GM19467 (cell line): ENCODE measurements around the gene UCHL3.

Source experiments
- ATAC-seq: cut with Tn5 transposase; IDR thresholded peaks from one replicate; pipeline ENCODE4 v1.9.1; 2021; ENCODE audit warnings: mild to moderate bottlenecking, moderate library complexity; ENCODE audit not compliant: unreplicated experiment

UCHL3 gene

GRCh38 chr13:75547917-75548316 is 1.7 kb upstream of the UCHL3 start:
- no peak for ATAC-seq

- ATAC-seq: peak; percentile 2
These were observed 572 bp downstream of the UCHL3 start for GRCh38 chr13:75550159-75550567.

GRCh38 chr13:75554464-75554863 is 4.9 kb downstream of the UCHL3 start:
- no peak for ATAC-seq

- no peak for ATAC-seq
These were observed 5.4 kb downstream of the UCHL3 start for GRCh38 chr13:75554981-75555380.

GRCh38 chr13:75555836-75556235 is 6.2 kb downstream of the UCHL3 start:
- no peak for ATAC-seq

GRCh38 chr13:75556961-75557360 is 7.4 kb downstream of the UCHL3 start:
- no peak for ATAC-seq

- no peak for ATAC-seq
These were observed 8.7 kb downstream of the UCHL3 start for GRCh38 chr13:75558145-75558840.

GRCh38 chr13:75566658-75567057 is 17.1 kb downstream of the UCHL3 start:
- ATAC-seq: no peak

- ATAC-seq: no peak
These were observed 20.0 kb downstream of the UCHL3 start for GRCh38 chr13:75569576-75569975.

- no peak for ATAC-seq
These were observed 29.9 kb downstream of the UCHL3 start for GRCh38 chr13:75579529-75579928.

- no peak for ATAC-seq
These were observed 32.5 kb downstream of the UCHL3 start for GRCh38 chr13:75581874-75582640.

GRCh38 chr13:75583091-75583490 is 33.5 kb downstream of the UCHL3 start:
- no peak for ATAC-seq

GRCh38 chr13:75585153-75585552 is 35.6 kb downstream of the UCHL3 start:
- ATAC-seq: no peak

- no peak for ATAC-seq
These were observed 38.1 kb downstream of the UCHL3 start for GRCh38 chr13:75587679-75588078.

- no peak for ATAC-seq
These were observed 47.1 kb downstream of the UCHL3 start for GRCh38 chr13:75596657-75597182.

GRCh38 chr13:75600371-75600770 is 50.8 kb downstream of the UCHL3 start:
- no peak for ATAC-seq

GRCh38 chr13:75603038-75603437 is 53.4 kb downstream of the UCHL3 start:
- no peak for ATAC-seq

GRCh38 chr13:75607447-75607846 is 57.9 kb downstream of the UCHL3 start:
- no peak for ATAC-seq

- no peak for ATAC-seq
These were observed 60.9 kb downstream of the UCHL3 start for GRCh38 chr13:75610466-75610865.

- no peak for ATAC-seq
These were observed 62.8 kb downstream of the UCHL3 start for GRCh38 chr13:75612354-75612753.

- no peak for ATAC-seq
These were observed 67.6 kb downstream of the UCHL3 start for GRCh38 chr13:75617230-75617629.

- no peak for ATAC-seq
These were observed 68.7 kb downstream of the UCHL3 start for GRCh38 chr13:75618308-75618707.
